ENCODE results near the gene TTLL5.

Gene TTLL5

DNA sequence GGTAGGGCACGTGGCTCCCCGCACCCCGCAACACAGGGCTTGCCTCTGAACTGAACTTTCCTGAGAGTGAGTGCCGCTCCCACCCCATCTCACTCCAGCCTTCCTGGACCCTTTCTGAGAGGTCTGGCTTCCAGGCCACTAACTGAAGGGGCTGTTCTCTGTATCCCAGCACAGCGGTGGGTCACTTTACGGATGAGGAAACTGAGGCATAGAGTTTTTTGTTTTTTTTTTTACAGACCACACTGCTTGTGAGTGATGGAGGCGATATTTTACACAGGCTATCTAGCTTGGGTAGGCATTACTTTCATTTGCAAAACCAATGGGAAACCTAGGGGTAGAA is 321.9 kb downstream of the TTLL5 start:
- peak overlapping the region; percentile 74 for H2AFZ ChIP-seq
- peak overlapping the region; percentile 13 for H3K4me2 ChIP-seq (ENCODE audit: low read length)
- H3K4me1 ChIP-seq = peaks cover 29% of the 10 kb centered on the region
- H3K9ac ChIP-seq = no peak overlapping the region
- no peak overlapping the region for H3K4me3 ChIP-seq (ENCODE audit: low read depth, low read length)
- no peaks in the 10 kb centered on the region for H3K36me3 ChIP-seq (ENCODE audit: control insufficient read depth, insufficient read depth, low read length)
- peaks cover 13% of the 10 kb centered on the region for H3K79me2 ChIP-seq
- H3K27me3 ChIP-seq (ENCODE audit: control insufficient read depth, insufficient read depth, low read length) = no peaks in the 10 kb centered on the region
- TF ChIP-seq, protein P1, sequence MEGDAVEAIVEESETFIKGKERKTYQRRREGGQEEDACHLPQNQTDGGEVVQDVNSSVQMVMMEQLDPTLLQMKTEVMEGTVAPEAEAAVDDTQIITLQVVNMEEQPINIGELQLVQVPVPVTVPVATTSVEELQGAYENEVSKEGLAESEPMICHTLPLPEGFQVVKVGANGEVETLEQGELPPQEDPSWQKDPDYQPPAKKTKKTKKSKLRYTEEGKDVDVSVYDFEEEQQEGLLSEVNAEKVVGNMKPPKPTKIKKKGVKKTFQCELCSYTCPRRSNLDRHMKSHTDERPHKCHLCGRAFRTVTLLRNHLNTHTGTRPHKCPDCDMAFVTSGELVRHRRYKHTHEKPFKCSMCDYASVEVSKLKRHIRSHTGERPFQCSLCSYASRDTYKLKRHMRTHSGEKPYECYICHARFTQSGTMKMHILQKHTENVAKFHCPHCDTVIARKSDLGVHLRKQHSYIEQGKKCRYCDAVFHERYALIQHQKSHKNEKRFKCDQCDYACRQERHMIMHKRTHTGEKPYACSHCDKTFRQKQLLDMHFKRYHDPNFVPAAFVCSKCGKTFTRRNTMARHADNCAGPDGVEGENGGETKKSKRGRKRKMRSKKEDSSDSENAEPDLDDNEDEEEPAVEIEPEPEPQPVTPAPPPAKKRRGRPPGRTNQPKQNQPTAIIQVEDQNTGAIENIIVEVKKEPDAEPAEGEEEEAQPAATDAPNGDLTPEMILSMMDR (IDR thresholded peaks at IDR 0.05) = no peak
- H3K9me3 ChIP-seq (ENCODE audit: control insufficient read depth, low read length) = no peaks in the 10 kb centered on the region
- peak overlapping the region; percentile 55 for H3K27ac ChIP-seq

DNA sequence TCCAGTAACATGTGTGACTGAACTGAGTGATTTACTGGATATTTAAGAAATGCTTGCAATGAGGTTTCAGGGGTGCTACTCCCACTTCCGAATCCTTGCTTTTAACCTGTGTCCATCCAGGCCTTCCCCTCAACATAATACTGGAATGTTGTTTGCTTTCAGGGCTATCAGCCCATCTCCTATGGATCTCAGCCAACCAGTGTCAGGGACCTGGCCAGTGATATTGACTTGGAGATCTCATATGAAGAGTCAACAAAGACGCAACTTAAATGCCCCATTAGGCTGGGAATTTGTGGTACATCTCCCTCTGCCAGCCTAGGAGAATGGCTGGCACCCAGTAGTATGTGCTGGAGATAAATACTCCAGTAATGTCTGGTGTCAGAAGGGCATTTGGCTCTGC is 323.6 kb downstream of the TTLL5 start:
- Histone ChIP-seq H3K79me2 (peaks cover 12% of the 10 kb centered on the region), H3K9me3 (ENCODE audit: control insufficient read depth, low read length) (no peaks in the 10 kb centered on the region), H3K4me2 (ENCODE audit: low read length) (peak overlapping the region; percentile 91), H3K27ac (peak overlapping the region; percentile 59), H2AFZ (peak overlapping the region; percentile 95), H3K4me3 (ENCODE audit: low read depth, low read length) (peak overlapping the region; percentile 92), H3K36me3 (ENCODE audit: control insufficient read depth, insufficient read depth, low read length) (no peaks in the 10 kb centered on the region), H3K4me1 (peaks cover 29% of the 10 kb centered on the region), H3K27me3 (ENCODE audit: control insufficient read depth, insufficient read depth, low read length) (no peaks in the 10 kb centered on the region), H3K9ac (no peak overlapping the region)
- TF ChIP-seq, protein P1 (IDR thresholded peaks at IDR 0.05) = no peak

DNA sequence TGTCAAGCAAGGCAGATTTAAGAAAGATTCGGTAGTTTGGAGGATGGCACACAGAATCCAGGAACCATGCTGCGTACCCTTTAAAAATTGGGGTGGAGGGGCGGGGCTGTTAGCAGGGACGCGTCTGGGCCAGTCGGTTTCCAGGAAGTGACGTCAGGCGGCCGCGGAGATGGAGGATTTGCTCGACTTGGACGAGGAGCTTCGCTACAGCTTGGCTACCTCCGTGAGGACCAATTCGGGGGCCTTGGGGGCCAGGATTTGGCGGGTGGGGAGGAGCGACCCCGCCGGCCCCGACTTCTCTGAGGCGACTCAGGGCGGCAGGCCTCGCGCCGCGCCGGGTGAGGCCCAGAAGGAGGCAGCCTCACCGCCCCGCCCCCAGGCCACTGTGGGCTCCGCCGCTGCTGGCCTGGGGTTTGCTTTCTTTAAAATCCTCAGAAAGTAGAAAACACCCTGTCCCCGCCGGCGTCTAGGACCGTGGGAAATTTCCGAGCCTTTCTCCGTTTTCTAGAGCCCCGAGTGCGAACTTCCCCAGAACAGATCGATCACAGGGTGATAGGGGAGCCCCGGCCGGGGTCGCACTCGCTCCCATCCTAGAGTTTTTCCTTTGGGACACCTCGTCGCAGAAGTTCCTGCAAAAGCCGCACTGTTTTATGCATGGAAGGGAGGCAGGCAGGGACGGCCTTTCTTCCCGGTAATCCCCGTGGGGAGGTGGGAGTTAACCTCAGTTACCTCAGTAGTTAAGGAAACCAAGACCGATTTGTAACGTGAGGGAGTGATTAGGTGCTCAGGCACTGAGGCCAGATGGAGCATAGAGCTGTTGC is 324.8 kb downstream of the TTLL5 start, which contains the start of gene IFT43:
IFT43 (plus strand) TSS at position 146 of the 821 bp plus-strand sequence; CDS start at position 170, 24 bp downstream.
- TF ChIP-seq, protein P1 (IDR thresholded peaks at IDR 0.05) = no peak
- peaks cover 25% of the 10 kb centered on the region for H3K4me1 ChIP-seq

DNA sequence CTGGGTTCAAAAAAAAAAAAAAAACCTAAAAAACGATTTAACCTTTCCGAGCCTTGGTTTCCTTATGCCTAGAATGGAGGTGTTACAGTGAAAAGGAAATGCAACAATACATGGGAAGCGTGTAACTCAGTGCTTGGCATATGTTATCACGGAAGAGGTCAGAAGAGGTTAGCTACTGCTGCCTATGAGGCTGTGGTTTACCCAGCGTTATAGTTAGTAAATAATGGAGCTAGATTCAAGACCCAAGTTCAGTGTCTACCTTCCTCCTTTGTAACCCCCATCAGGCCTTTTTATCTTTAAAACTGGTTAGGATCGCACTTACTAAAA is 325.4 kb downstream of the TTLL5 start:
- peak overlapping the region; percentile 59 for H3K27ac ChIP-seq
- H3K27me3 ChIP-seq (ENCODE audit: control insufficient read depth, insufficient read depth, low read length) = no peaks in the 10 kb centered on the region
- TF ChIP-seq, protein P1 (IDR thresholded peaks at IDR 0.05) = no peak
- peak overlapping the region; percentile 91 for H3K4me2 ChIP-seq (ENCODE audit: low read length)
- peaks cover 19% of the 10 kb centered on the region for H3K4me1 ChIP-seq
- H3K36me3 ChIP-seq (ENCODE audit: control insufficient read depth, insufficient read depth, low read length) = no peaks in the 10 kb centered on the region
- H3K4me3 ChIP-seq (ENCODE audit: low read depth, low read length) = peak overlapping the region; percentile 92
- no peak overlapping the region for H2AFZ ChIP-seq
- H3K9me3 ChIP-seq (ENCODE audit: control insufficient read depth, low read length) = no peaks in the 10 kb centered on the region
- peaks cover 11% of the 10 kb centered on the region for H3K79me2 ChIP-seq
- no peak overlapping the region for H3K9ac ChIP-seq

More for the DNA sequence above, 324.8 kb downstream of the TTLL5 start, which contains the start of gene IFT43:
- Histone ChIP-seq H3K27ac (peak within 1 kb of the TSS; percentile 59), H3K79me2 (peaks cover 11% of the 10 kb centered on the region), H3K27me3 (ENCODE audit: control insufficient read depth, insufficient read depth, low read length) (no peaks in the 10 kb centered on the region), H3K9ac (peak within 1 kb of the TSS; percentile 79), H3K9me3 (ENCODE audit: control insufficient read depth, low read length) (no peaks in the 10 kb centered on the region), H2AFZ (peak within 1 kb of the TSS; percentile 95), H3K4me2 (ENCODE audit: low read length) (peak within 1 kb of the TSS; percentile 91), H3K4me3 (ENCODE audit: low read depth, low read length) (peak within 1 kb of the TSS; percentile 92), H3K36me3 (ENCODE audit: control insufficient read depth, insufficient read depth, low read length) (no peaks in the 10 kb centered on the region)

Measured in parathyroid adenoma (tissue), 2 donors.